ENCODE data around the gene CST1. TPM values are rescaled to one million over a fixed set of nuclear protein-coding genes. Genes with fewer than 3 reads are reported as not detected.

CST1 gene
- total RNA-seq, 1 donor from 2014 or later: not detected

DNA sequence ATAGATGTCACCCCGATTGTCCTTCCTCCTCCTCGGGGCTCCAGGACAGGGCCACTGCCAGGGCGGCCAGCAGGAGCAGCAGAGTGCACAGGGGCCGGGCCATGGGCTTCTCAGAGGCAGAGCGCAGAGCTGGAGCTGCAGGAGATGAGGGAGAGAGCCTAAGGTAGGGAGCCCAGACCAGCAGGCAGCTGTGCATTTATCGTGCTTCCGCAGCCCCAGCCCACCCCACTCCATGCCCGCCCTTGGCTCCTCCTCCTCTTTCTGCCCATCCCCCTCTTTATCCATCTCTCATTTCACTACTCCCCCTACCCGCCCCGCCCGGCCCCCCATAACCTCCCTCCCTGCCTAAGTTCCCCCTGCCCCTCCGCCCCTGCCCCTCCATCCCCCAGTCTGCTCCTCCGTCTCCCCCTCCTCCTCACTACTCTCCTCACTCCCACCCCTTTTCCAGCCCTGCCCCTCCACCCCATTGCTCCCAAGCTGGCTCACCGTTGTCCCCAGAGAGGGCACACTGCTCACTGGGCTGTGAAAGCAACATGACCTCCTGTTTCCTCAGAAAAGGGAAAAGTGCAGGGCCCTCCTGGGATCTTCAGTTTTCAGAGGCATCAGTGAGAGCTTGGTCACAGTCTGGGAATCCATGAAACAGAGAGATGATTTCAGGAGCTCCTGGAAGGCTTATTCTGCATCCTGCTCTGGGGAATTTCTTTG, 25.5 kb upstream of the CST1 start:
- Histone ChIP-seq H2AFZ (ENCODE audit: low read depth, low read length) (no peak overlapping the region), H3K9me3 (ENCODE audit: insufficient read depth, low read depth, low read length) (no peaks in the 10 kb centered on the region)
- DNase-seq (ENCODE audit: low read depth): no peak

GRCh38 chr20:23774081-23774480, 23.3 kb upstream of the CST1 start:
- Mint-ChIP-seq H3K36me3 (ENCODE audit: low read depth, unreplicated experiment) (no peaks in the 10 kb centered on the region), H3K9me3 (ENCODE audit: unreplicated experiment) (peaks cover 6% of the 10 kb centered on the region), H3K4me1 (ENCODE audit: low read depth, unreplicated experiment) (peaks cover 13% of the 10 kb centered on the region), H3K27me3 (ENCODE audit: low read depth, unreplicated experiment) (peaks cover 41% of the 10 kb centered on the region), H3K27ac (ENCODE audit: unreplicated experiment) (no peak overlapping the region), H3K4me3 (ENCODE audit: unreplicated experiment) (no peak overlapping the region)
- Histone ChIP-seq H3K9me3 (ENCODE audit: insufficient read depth, low read depth, low read length) (no peaks in the 10 kb centered on the region), H3K27me3 (ENCODE audit: insufficient read depth, low read length) (no peaks in the 10 kb centered on the region), H3K79me2 (ENCODE audit: insufficient read depth, low read length) (no peaks in the 10 kb centered on the region), H3K36me3 (ENCODE audit: insufficient read depth, low read length) (no peaks in the 10 kb centered on the region), H3K9ac (ENCODE audit: low read length) (no peak overlapping the region), H3K4me3 (ENCODE audit: insufficient read depth, low read depth, low read length) (no peak overlapping the region), H3K4me1 (ENCODE audit: insufficient read depth, low read length) (no peaks in the 10 kb centered on the region), H3K4me2 (ENCODE audit: low read length) (no peak overlapping the region), H3K27ac (ENCODE audit: low read depth, low read length) (no peak overlapping the region), H2AFZ (ENCODE audit: low read depth, low read length) (no peak overlapping the region), H4K20me1 (ENCODE audit: insufficient read depth, low read length) (no peaks in the 10 kb centered on the region)
- no peak for TF ChIP-seq CTCF (IDR thresholded peaks at IDR 0.05; ENCODE audit: insufficient read depth, low read depth, low read length)
- TF ChIP-seq EZH2 (IDR thresholded peaks at IDR 0.05; ENCODE audit: insufficient read depth, low read length): no peak
- DNase-seq (ENCODE audit: low read depth) (no peak), FAIRE-seq (no peak)

More for the DNA sequence above, 25.5 kb upstream of the CST1 start:
- Mint-ChIP-seq H3K36me3 (ENCODE audit: low read depth, unreplicated experiment) (no peaks in the 10 kb centered on the region), H3K9me3 (ENCODE audit: unreplicated experiment) (peaks cover 8% of the 10 kb centered on the region), H3K27me3 (ENCODE audit: low read depth, unreplicated experiment) (peaks cover 29% of the 10 kb centered on the region), H3K4me1 (ENCODE audit: low read depth, unreplicated experiment) (peaks cover 13% of the 10 kb centered on the region), H3K27ac (ENCODE audit: unreplicated experiment) (no peak overlapping the region), H3K4me3 (ENCODE audit: unreplicated experiment) (no peak overlapping the region)
- H3K27ac ChIP-seq (ENCODE audit: low read depth, low read length): no peak overlapping the region
- peak; percentile 17 for FAIRE-seq
- no peaks in the 10 kb centered on the region for H3K79me2 ChIP-seq (ENCODE audit: insufficient read depth, low read length)
- no peak overlapping the region for H3K4me2 ChIP-seq (ENCODE audit: low read length)
- no peak for TF ChIP-seq CTCF (IDR thresholded peaks at IDR 0.05; ENCODE audit: insufficient read depth, low read depth, low read length)
- no peak for TF ChIP-seq EZH2 (IDR thresholded peaks at IDR 0.05; ENCODE audit: insufficient read depth, low read length)
- no peaks in the 10 kb centered on the region for H4K20me1 ChIP-seq (ENCODE audit: insufficient read depth, low read length)
- H3K36me3 ChIP-seq (ENCODE audit: insufficient read depth, low read length): no peaks in the 10 kb centered on the region
- H3K27me3 ChIP-seq (ENCODE audit: insufficient read depth, low read length): no peaks in the 10 kb centered on the region
- H3K4me3 ChIP-seq (ENCODE audit: insufficient read depth, low read depth, low read length): no peak overlapping the region
- no peak overlapping the region for H3K9ac ChIP-seq (ENCODE audit: low read length)
- H3K4me1 ChIP-seq (ENCODE audit: insufficient read depth, low read length): no peaks in the 10 kb centered on the region

GRCh38 chr20:23773579-23773978, 22.8 kb upstream of the CST1 start:
- H3K27ac ChIP-seq (ENCODE audit: low read depth, low read length): no peak overlapping the region
- Mint-ChIP-seq H3K27me3 (ENCODE audit: low read depth, unreplicated experiment) (peaks cover 41% of the 10 kb centered on the region), H3K9me3 (ENCODE audit: unreplicated experiment) (peaks cover 6% of the 10 kb centered on the region), H3K36me3 (ENCODE audit: low read depth, unreplicated experiment) (no peaks in the 10 kb centered on the region), H3K27ac (ENCODE audit: unreplicated experiment) (no peak overlapping the region), H3K4me1 (ENCODE audit: low read depth, unreplicated experiment) (peaks cover 9% of the 10 kb centered on the region), H3K4me3 (ENCODE audit: unreplicated experiment) (no peak overlapping the region)
- H3K9me3 ChIP-seq (ENCODE audit: insufficient read depth, low read depth, low read length): no peaks in the 10 kb centered on the region
- no peaks in the 10 kb centered on the region for H3K79me2 ChIP-seq (ENCODE audit: insufficient read depth, low read length)
- no peaks in the 10 kb centered on the region for H3K36me3 ChIP-seq (ENCODE audit: insufficient read depth, low read length)
- no peak overlapping the region for H3K9ac ChIP-seq (ENCODE audit: low read length)
- H2AFZ ChIP-seq (ENCODE audit: low read depth, low read length): no peak overlapping the region
- no peaks in the 10 kb centered on the region for H3K4me1 ChIP-seq (ENCODE audit: insufficient read depth, low read length)
- H4K20me1 ChIP-seq (ENCODE audit: insufficient read depth, low read length): no peaks in the 10 kb centered on the region
- TF ChIP-seq CTCF (IDR thresholded peaks at IDR 0.05; ENCODE audit: insufficient read depth, low read depth, low read length) (no peak), EZH2 (IDR thresholded peaks at IDR 0.05; ENCODE audit: insufficient read depth, low read length) (no peak)
- FAIRE-seq (no peak), DNase-seq (ENCODE audit: low read depth) (no peak)
- H3K4me3 ChIP-seq (ENCODE audit: insufficient read depth, low read depth, low read length): no peak overlapping the region
- no peaks in the 10 kb centered on the region for H3K27me3 ChIP-seq (ENCODE audit: insufficient read depth, low read length)
- H3K4me2 ChIP-seq (ENCODE audit: low read length): no peak overlapping the region
